HFF-Myc (cell line): ENCODE measurements around the gene TCHHL1.

Experiments
- DNase-seq: peaks from one replicate; pipeline ENCODE4 v3.0.0-alpha.2; 2011; ENCODE audit warnings: low read depth; ENCODE audit errors: extremely low read depth
- H3K4me3 ChIP-seq: replicated peaks from 2 replicates; pipeline ENCODE4 v1.5.1; 2011; ENCODE audit warnings: low read depth, mild to moderate bottlenecking, control low read depth, low read length
- CTCF ChIP-seq: IDR thresholded peaks from 2 replicates; pipeline ENCODE4 v1.5.1; 2012; ENCODE audit warnings: mild to moderate bottlenecking, low read depth, low read length, control low read depth; ENCODE audit errors: missing control alignments

The TCHHL1 gene

GRCh38 chr1:152067929-152068328 lies 20.9 kb downstream of the TCHHL1 start:
- H3K4me3 ChIP-seq: no peak overlapping the region
- DNase-seq: no peak
- no peak for TF ChIP-seq CTCF

GRCh38 chr1:152067150-152067549 lies 21.7 kb downstream of the TCHHL1 start:
- H3K4me3 ChIP-seq: no peak overlapping the region
- TF ChIP-seq CTCF: no peak
- DNase-seq: no peak

- no peak overlapping the region for H3K4me3 ChIP-seq
- no peak for DNase-seq
- TF ChIP-seq CTCF: no peak
Measured at GRCh38 chr1:152061952-152062351, 26.9 kb downstream of the TCHHL1 start.

- DNase-seq: no peak
- no peak overlapping the region for H3K4me3 ChIP-seq
- no peak for TF ChIP-seq CTCF
Measured at GRCh38 chr1:152053375-152053774, 35.5 kb downstream of the TCHHL1 start.

GRCh38 chr1:152052606-152053005 lies 36.3 kb downstream of the TCHHL1 start:
- DNase-seq: peak; percentile 57
- H3K4me3 ChIP-seq: no peak overlapping the region
- TF ChIP-seq CTCF: peak; percentile 87

- H3K4me3 ChIP-seq: no peak overlapping the region
- DNase-seq: no peak
- no peak for TF ChIP-seq CTCF
Measured at GRCh38 chr1:152050886-152051675, 37.8 kb downstream of the TCHHL1 start.
